IMR-90 (cell line): ENCODE results near the gene HERC4. TPM values are rescaled to one million over a fixed set of nuclear protein-coding genes. Genes with fewer than 3 reads are reported as not detected.
A peak's percentile ranks its signal among the peaks of the same experiment; 100 is the strongest.

ENCODE experiments used
- ATAC-seq: fragments of 200-7000 bp; cut with Tn5 transposase; 2 replicates; pipeline ENCODE4 v1.9.1; 2020; ENCODE audit warnings: low read depth, mild to moderate bottlenecking, moderate library complexity
- BruUV-seq: library from RNA; stranded (reverse); fragments of 400-500 nt; replicated peaks from 2 replicates; lab custom pipeline; 2021; lab: Mats Ljungman, UMichigan
- CTCF ChIA-PET: fragments of 300-600 bp; formaldehyde crosslinking; extraction: SDS; loops from one replicate; lab custom pipeline; 2021; ENCODE audit warnings: antibody characterized with exemption; lab: Yijun Ruan, JAX
- POLR2A ChIA-PET: fragments of 300-600 bp; sonication (Branson Sonifier 250); formaldehyde crosslinking; loops from one replicate; lab custom pipeline; 2022; ENCODE audit warnings: antibody characterized with exemption; ENCODE audit not compliant: unreplicated experiment; lab: Charles Lee
- DNase-seq: peaks from one replicate; pipeline ENCODE4 v3.0.0; 2013
- H2AFZ ChIP-seq: replicated peaks from 2 replicates; pipeline ENCODE3; 2013; ENCODE audit warnings: low read length, mild to moderate bottlenecking; ENCODE audit not compliant: poor library complexity
- H2AK5ac ChIP-seq: 2 replicates; pipeline ENCODE4 v1.6.1; 2013; ENCODE audit warnings: low read depth, low read length, inconsistent platforms
- H2AK9ac ChIP-seq: replicated peaks from 2 replicates; pipeline ENCODE3; 2013; ENCODE audit warnings: mild to moderate bottlenecking, low read depth, low read length, moderate library complexity; ENCODE audit not compliant: poor library complexity
- H2BK120ac ChIP-seq: 2 replicates; pipeline ENCODE4 v1.6.1; 2013; ENCODE audit warnings: low read depth, low read length, inconsistent platforms
- H2BK15ac ChIP-seq: 3 replicates; pipeline ENCODE4 v1.6.1; 2013; ENCODE audit warnings: low read depth, low read length, inconsistent platforms
- H2BK20ac ChIP-seq: 2 replicates; pipeline ENCODE4 v1.6.1; 2013; ENCODE audit warnings: low read depth, mild to moderate bottlenecking, inconsistent platforms, low read length, moderate library complexity
- H2BK5ac ChIP-seq: 2 replicates; pipeline ENCODE4 v1.6.1; 2013; ENCODE audit warnings: mild to moderate bottlenecking, low read depth, low read length, inconsistent platforms; ENCODE audit not compliant: poor library complexity, severe bottlenecking
- H3K14ac ChIP-seq: replicated peaks from 2 replicates; pipeline ENCODE4 v1.6.1; 2013; ENCODE audit warnings: low read depth, low read length, inconsistent platforms
- H3K18ac ChIP-seq: 2 replicates; pipeline ENCODE4 v1.6.1; 2013; ENCODE audit warnings: low read depth, low read length, control low read depth
- H3K23ac ChIP-seq: 2 replicates; pipeline ENCODE4 v1.6.1; 2013; ENCODE audit warnings: low read depth, low read length, inconsistent platforms
- H3K27ac ChIP-seq: 2 replicates; pipeline ENCODE4 v1.5.1; 2013; ENCODE audit warnings: mild to moderate bottlenecking, control low read depth, low read length; ENCODE audit not compliant: insufficient read depth
- H3K27me3 ChIP-seq: 2 replicates; pipeline ENCODE4 v1.6.1; 2013; ENCODE audit warnings: low read length; ENCODE audit not compliant: control insufficient read depth, insufficient read depth
- H3K36me3 ChIP-seq: 2 replicates; pipeline ENCODE4 v1.6.1; 2013; ENCODE audit warnings: low read length, mixed read lengths; ENCODE audit not compliant: control insufficient read depth, insufficient read depth
- H3K4ac ChIP-seq: 2 replicates; pipeline ENCODE4 v1.6.1; 2013; ENCODE audit warnings: low read depth, low read length, inconsistent platforms
- H3K4me1 ChIP-seq: 2 replicates; pipeline ENCODE4 v1.6.1; 2013; ENCODE audit warnings: low read length, mixed read lengths; ENCODE audit not compliant: control insufficient read depth, insufficient read depth
- H3K4me2 ChIP-seq: 2 replicates; pipeline ENCODE4 v1.6.1; 2013; ENCODE audit warnings: low read depth, mild to moderate bottlenecking, control low read depth, low read length, moderate library complexity
- H3K4me3 ChIP-seq: 2 replicates; pipeline ENCODE4 v1.5.1; 2013; ENCODE audit warnings: low read depth, mild to moderate bottlenecking, control low read depth, low read length, moderate library complexity; ENCODE audit not compliant: insufficient read depth
- H3K56ac ChIP-seq: 2 replicates; pipeline ENCODE4 v1.6.1; 2013; ENCODE audit warnings: low read length, inconsistent platforms; ENCODE audit not compliant: insufficient read depth; ENCODE audit errors: extremely low read depth
- H3K79me1 ChIP-seq, 2 experiments: 2 replicates each; pipeline ENCODE4 v1.6.1; 2013; ENCODE audit warnings: low read length in 2 of 2, inconsistent platforms in 1 of 2, low read depth in 1 of 2
- H3K9ac ChIP-seq: 2 replicates; pipeline ENCODE4 v1.6.1; 2013; ENCODE audit warnings: low read depth, low read length, control low read depth
- H3K9me1 ChIP-seq: 2 replicates; pipeline ENCODE4 v1.6.1; 2013; ENCODE audit warnings: low read length, inconsistent platforms; ENCODE audit not compliant: insufficient read depth
- H3K9me3 ChIP-seq: 2 replicates; pipeline ENCODE4 v1.6.1; 2013; ENCODE audit warnings: low read length; ENCODE audit not compliant: control insufficient read depth, insufficient read depth
- H4K20me1 ChIP-seq: 2 replicates; pipeline ENCODE4 v1.6.1; 2013; ENCODE audit warnings: low read length, inconsistent platforms; ENCODE audit not compliant: insufficient read depth
- H4K5ac ChIP-seq: 2 replicates; pipeline ENCODE4 v1.6.1; 2013; ENCODE audit warnings: mild to moderate bottlenecking, low read depth, low read length, control low read depth
- H4K8ac ChIP-seq, 2 experiments: 2 replicates each; pipeline ENCODE4 v1.6.1; 2013; ENCODE audit warnings: low read depth in 2 of 2, low read length in 2 of 2, control low read depth in 1 of 2, inconsistent platforms in 1 of 2
- H4K91ac ChIP-seq: 2 replicates; pipeline ENCODE4 v1.6.1; 2013; ENCODE audit warnings: low read depth, low read length, inconsistent platforms; ENCODE audit not compliant: insufficient read depth
- BHLHE40 ChIP-seq: fragments of 150-350 bp; IDR thresholded peaks from 2 replicates; pipeline ENCODE4 v1.6.1; 2016; ENCODE audit warnings: mild to moderate bottlenecking, low read depth, low read length
- MAFK ChIP-seq: IDR thresholded peaks from 2 replicates; pipeline ENCODE4 v1.6.1; 2012; ENCODE audit warnings: low read depth, low read length, improper control_type of control experiment
- WGBS, 2 experiments: methylation state at CpG; one replicate each; pipeline versions ENCODE4 v1.1.5 to v1.1.7; 2013; ENCODE audit warnings: missing lambda C conversion rate in 2 of 2; ENCODE audit not compliant: insufficient read length in 1 of 2; ENCODE audit errors: extremely low coverage in 2 of 2; 5-methylcytosine and 5-hydroxymethylcytosine counted together
- dilution Hi-C: fragments of 300-500 bp; cut with HindIII; formaldehyde crosslinking; loops from one replicate; pipeline ENCODE4 v1.14.3; 2018; ENCODE audit warnings: low sequenced_read_pairs; ENCODE audit not compliant: unreplicated experiment
- in situ Hi-C: fragments of 300-500 bp; cut with MboI; formaldehyde crosslinking; loops from 3 replicates; pipeline ENCODE4 v1.14.3; 2019; ENCODE audit warnings: low sequenced_read_pairs, inconsistent platforms, mixed read lengths
- intact Hi-C: fragments of 100-400 bp; cut with micrococcal nuclease; formaldehyde crosslinking; loops from 2 replicates; pipeline ENCODE4 v1.10.0; 2022
- polyA plus RNA-seq, 3 experiments: library from polyadenylated mRNA; depleted of rRNA; stranded (reverse); fragments of >200 nt; gene quantifications; 2 replicates each; pipeline ENCODE4 v1.2.3, GENCODE V29; 2012; ENCODE audit warnings: low replicate concordance in 1 of 3
- total RNA-seq: library from RNA; depleted of rRNA; stranded (reverse); fragments of >200 nt; gene quantifications from 2 replicates; pipeline ENCODE4 v1.2.3, GENCODE V29; 2012

HERC4 gene
- total and polyA plus RNA-seq, 2 of the 4 experiments (the other 2 are of a cell fraction): 66.6 to 92.8 TPM

DNA sequence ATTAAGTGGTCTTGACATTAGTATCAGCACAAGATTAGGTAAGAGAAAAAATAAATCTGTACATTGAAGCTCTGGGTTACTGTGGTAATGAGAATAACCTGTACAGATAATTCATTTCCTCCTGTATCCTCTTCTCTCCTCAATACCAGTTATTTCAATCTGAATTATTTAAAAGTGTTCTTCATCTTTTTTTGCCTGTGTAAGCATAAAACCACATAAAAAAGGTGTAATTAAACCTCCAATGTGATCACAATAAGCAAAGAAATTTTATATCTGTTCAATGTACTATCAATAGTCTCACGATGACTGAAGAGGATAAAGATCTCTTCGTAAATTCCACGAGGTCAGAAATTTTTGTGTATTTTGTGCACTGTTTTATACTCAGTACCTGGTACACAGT is 33.0 kb upstream of the HERC4 start:
- intact Hi-C loops (no loop called here), dilution Hi-C loops (no loop called here), in situ Hi-C loops (no loop called here)
- no peak overlapping the region for H4K5ac ChIP-seq
- no TSS peak for BruUV-seq
- TF ChIP-seq MAFK: peak; percentile 84
- no peak for TF ChIP-seq BHLHE40
- H4K8ac ChIP-seq: peak overlapping the region in 1 of 2 experiments; percentile 30; a peak in 1 of 4 replicates
- H3K14ac ChIP-seq: no peak overlapping the region; the same call in 1 of the 2 replicates
- no peak overlapping the region for H3K9ac ChIP-seq
- DNase-seq: no peak
- H2AK5ac ChIP-seq: no peak overlapping the region
- H2AFZ ChIP-seq: no peak overlapping the region
- no peak overlapping the region for H3K23ac ChIP-seq
- WGBS, 2 experiments: no CpG with 5 or more reads among the region's 3 CpGs
- no peaks in the 10 kb centered on the region for H3K36me3 ChIP-seq
- no peak overlapping the region for H2AK9ac ChIP-seq
- H3K27me3 ChIP-seq: no peaks in the 10 kb centered on the region
- peak overlapping the region; percentile 69; the same call in 1 of the 2 replicates for H2BK20ac ChIP-seq
- H2BK15ac ChIP-seq: no peak overlapping the region
- H3K56ac ChIP-seq: no peak overlapping the region
- no peak overlapping the region for H4K91ac ChIP-seq
- H3K4me2 ChIP-seq: no peak overlapping the region
- no peak for ATAC-seq
- H2BK5ac ChIP-seq: peak overlapping the region; percentile 60
- no peak overlapping the region for H2BK120ac ChIP-seq
- H3K27ac ChIP-seq: no peak overlapping the region
- H3K4me3 ChIP-seq: no peak overlapping the region
- H4K20me1 ChIP-seq: no peaks in the 10 kb centered on the region
- peaks cover 3% of the 10 kb centered on the region; the same call in 1 of the 2 replicates for H3K9me1 ChIP-seq
- H3K4ac ChIP-seq: peak overlapping the region; percentile 50; the same call in 1 of the 2 replicates
- H3K9me3 ChIP-seq: no peaks in the 10 kb centered on the region
- H3K4me1 ChIP-seq: peaks cover 12% of the 10 kb centered on the region
- H3K79me1 ChIP-seq: peaks cover 4 to 19% of the 10 kb centered on the region in 2 experiments; a peak in 3 of 4 replicates
- ChIA-PET POLR2A (no interaction called here), CTCF (interaction anchor here (0.6 kb wide), 1 partner anchor 194 kb away, joined by 3 read pairs; no protein-coding TSS in a partner anchor)
- peak overlapping the region; percentile 82; the same call in 1 of the 2 replicates for H3K18ac ChIP-seq
